Stimulated activated CD8-positive, alpha-beta memory T cell treated with anti-CD3 and anti-CD28 coated beads, Interleukin-4, amount 100 ng/mL, for 24 hours (primary cell): ENCODE measurements around the gene FAM107A.
"Not testable (repeated sequence)": the region's sequence is repeated elsewhere in the genome, so short reads cannot be mapped to it uniquely, and the experiment has no call there.

ENCODE experiments used
- DNase-seq: peaks from one replicate; pipeline ENCODE4 v3.0.0-alpha.2; 2020; ENCODE audit warnings: low read depth

FAM107A gene

DNA sequence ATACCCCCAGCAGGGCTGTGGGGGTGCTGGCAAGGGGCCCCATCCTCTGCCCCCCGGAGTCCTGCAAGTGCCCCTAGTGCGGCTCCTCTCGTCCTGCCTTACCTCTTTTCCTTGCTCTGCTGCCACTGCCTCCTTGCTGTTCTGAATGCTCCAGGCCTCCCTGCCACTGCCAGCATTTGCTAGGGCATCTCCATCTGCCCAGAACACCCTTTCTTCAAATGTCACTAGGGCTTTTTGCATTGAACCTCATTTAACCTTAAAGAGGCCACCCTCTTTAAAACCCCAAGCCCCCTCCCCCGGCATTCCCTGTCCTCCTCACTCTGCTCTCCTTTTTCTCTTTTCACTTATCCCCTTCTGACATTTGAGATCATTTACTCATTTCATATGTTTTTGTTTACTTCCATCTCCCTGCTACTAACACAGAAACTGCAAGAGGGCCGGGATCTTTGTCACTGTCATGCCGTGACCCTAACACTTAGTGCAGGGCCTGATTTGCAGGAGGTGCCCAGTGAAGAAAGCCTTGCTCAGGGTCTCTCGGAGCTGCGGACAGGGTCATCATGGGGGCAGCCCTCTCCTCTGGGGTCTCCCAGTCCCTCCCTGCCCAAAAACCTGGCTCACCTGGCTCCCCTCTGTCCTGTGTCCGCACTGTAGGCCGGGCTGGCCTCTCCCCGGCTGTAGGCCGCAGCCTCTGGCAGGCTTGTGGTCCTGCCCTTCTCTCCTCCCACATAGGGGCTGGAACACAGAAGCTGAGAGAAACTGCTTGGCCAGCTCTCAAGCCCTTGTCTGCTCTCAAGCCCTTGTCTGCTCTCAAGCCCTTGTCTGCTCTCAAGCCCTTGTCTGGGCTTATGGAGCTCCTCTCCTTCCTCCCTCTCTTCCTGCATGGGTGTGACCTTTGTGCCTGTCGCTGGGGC lies 40.4 kb downstream of the FAM107A start, which contains the start of gene ACOX2:
ACOX2 (minus strand) TSS at position 690 of the 911 bp plus-strand sequence. CDS start 2,084 bp downstream, outside the sequence.
- no peak for DNase-seq

DNA sequence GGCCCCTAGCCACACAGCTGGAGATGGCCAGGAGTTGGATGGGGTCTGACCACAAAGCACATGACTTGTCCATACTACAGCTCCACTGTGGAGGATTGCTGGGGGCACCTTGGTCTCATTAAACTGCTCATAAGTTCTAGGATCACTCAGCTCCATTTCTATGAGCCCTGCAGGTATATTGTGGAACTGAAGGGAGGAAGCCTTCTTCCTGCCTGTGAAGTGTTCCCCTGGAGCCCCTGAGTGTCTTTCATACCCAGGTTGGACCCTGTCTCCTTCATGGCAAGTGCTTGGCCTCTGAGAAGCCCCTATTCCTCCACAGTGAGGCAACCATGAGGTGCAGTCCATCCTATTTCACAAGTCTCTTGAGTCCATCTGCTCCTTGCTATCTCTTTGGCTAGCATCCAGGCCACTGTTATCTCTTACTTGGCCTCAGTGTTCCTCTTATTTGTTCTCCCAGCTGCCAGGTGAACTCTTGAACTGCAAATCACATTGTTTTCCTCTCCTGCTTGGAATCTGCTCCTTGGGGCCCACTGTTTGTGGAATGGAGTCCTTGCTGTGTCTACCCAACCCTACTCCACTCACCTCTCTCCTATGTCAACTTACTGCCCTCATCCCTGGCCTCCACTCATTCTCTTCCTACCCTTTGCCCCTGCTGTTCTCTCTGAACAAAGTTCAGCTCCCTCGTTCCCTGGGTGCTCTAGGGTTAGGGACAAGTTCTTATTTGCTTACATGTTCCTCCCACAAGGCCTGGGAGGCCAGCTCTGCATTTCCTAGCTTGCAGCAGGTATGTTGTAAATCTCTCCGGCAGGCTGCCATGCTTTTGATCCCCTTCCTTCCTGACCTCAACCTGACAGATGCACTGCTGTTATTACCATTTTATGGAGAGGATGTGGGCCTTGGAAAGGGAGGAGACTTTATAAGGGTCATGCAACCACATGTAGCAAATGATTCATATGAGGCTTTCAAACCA lies 41.4 kb downstream of the FAM107A start:
- DNase-seq, result no peak

DNA sequence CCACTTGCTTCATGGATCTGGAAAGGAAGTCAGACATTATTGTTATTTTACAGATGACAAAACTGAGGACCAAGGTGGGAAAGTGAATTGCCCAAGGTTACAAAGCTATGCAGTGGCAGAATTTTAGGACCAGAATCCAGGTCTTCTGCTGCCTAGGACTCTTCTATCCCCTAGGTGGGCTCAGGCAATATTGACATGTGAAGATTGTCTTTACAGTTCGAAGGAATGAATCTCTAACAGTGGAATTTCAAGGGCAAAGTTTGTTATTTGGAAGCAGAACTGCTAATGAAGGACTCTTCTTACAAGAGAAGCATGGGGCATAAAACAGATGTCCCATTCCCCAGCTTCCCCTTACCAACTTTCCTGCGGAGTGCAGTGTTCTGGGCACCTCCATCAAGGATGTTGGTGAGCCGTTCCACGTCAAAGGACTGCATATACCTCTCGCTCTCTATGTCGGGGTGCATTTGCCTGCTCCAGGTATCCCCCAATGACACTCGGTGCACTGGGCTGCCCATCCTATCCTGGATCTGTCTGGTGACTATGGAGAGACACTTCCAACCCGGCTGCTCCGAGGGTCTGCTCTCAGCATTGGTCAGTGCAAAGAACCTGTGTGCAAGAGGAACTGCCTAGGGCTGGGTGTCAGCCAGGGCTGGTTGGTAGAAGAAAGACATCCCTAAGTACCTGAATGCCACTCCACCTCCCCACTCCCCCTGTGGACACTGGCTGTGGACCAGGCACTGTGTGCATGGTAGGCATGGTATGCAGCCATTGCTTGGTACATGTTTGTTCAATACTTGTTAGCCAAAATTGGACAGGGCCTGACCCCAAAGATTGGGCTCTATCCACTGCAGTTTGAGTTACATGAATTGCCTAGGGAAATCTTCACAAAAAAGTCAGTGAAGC lies 42.3 kb downstream of the FAM107A start:
- DNase-seq, result no peak

DNA sequence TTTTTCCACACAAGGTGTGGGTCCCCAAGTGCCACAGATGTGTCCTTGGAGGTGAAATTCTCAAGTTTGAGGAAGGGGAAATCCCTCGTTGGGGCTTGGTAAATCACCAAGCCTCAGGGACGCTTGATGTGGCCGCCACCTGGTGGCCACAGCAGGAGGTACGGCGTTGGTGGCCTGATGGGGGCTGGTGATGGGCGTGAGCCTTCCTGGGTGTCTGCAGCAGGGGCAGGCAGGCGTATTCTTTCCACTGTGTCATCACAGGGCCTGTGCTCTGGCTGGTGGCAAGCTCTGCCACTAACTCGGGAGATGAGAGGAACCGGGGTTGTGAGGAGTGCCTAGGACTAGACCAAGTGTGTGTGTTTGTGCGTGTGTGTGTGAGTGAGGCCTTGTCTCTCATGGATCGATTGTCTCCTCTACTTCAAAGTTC lies 44.4 kb downstream of the FAM107A start:
- peak; percentile 71 for DNase-seq

DNA sequence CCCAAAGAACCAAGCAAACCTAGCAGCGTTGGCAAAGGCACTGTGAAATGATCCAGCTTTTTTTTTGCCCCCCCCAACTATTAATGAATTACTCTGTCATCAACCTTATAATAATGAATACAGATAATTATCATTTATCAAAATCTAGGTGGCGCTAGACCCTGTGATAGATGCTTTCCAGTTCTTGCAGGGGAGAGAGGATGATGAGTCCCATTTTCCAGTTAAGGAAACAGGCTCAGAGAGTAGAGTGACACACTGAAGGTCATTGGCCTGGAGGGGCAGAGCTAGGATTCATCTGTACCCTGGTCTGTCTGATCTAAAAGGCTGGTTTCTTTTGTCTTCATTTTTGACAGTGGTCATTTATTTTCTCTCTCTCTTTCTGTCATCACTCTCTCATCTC lies 45.2 kb downstream of the FAM107A start:
- no peak for DNase-seq

DNA sequence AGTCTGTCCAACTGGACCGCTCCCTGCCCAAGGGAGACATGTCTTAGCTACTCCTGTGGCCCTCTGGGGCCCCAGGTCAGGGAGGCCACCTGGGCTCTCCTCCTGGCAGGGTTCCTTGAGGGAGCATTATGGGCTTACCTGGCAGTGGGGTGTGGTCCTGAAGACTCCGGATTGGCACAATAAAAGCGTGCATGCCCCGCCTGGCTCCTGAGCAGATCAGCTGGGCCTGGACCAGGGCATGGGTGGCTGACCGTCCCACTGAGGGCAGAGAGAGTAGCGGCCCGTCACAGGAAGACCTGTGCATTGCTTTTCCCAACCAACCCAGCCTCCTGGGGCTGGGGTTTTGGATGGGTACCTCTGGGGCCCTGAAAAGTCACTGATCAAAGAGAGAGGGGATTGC lies 45.6 kb downstream of the FAM107A start:
- no peak for DNase-seq

DNA sequence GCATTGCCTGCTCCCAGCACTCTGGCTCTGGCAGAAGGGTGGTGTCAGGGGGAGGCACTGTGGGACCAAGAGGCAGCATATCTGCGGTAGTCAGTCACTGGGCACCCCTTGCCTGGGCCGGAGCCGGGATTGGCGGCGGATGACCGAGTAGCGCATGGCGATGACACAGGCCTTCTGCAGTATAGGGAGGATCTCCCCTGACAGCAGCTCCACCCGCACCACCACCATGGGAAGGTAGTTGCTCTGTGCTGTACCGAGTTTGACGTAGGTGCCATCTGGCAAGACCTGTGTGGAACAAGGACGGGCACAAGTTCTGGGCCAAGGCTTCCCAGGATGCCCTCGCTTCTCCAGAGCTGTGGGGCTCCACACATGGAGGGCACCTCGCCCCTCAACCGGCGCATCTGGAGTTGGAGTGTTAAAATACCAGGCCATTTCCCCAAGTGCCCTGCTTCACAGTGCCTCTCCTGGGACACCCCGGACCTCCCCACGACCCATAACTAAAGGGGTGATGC lies 46.8 kb downstream of the FAM107A start:
- no peak for DNase-seq

DNA sequence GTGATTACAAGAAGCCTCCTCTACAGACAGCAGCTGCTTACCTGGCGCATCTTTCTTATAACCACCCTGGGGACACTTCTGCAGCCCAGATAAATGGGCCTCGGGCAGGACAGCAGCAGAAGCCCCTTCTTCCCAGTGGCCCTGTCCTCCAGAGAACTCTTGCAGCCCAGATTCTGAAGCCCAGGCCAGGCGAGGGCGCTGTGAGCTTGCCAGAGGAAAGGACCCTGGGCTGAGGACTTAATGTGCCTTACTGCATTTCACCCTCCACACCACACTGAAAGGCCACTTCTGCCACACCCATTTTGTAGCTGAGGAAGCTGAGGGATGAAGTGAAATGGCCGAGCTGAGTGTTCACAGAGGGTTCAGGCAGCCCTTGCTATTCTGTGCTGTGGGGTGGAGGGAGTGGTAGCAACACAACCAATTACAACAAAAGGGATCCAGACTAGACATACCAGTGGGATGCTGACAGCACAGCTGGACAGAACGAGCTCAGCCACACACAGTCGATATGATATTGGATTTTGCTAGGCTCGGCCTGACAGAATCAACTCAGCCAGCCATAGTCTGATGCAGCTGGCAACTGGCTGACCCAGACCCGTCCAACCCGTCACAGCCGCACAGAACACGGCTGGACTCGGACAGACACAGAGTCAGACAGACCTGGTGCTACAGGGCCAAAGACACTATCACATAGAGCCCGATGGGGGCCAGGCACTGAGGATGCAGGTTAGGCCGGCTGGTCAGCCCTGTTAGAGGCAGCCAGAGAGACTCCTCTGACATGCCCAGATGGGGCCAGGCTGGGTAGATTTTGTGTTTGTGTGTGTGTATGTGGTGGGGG lies 47.5 kb downstream of the FAM107A start:
- no peak for DNase-seq

DNA sequence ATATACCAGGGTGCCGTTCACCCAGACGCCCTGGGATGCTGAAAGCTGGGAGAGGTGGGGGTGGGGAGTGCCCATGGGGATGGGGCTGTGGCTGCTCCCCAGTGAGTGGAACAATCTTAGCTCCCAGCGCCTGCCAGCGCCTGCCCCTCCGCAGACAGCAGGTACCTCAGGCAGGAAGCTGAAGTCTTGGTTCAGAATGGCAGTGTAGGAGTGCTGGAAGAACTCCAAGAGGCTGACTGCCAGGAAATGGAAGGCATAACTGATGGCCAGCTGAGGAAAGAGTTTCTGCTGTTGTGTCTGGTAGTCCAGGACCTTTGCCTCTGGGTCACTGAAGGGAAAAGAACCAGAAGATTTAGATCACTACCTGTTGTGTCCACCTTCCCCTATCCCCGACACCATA lies 48.6 kb downstream of the FAM107A start:
- DNase-seq, result no peak

DNA sequence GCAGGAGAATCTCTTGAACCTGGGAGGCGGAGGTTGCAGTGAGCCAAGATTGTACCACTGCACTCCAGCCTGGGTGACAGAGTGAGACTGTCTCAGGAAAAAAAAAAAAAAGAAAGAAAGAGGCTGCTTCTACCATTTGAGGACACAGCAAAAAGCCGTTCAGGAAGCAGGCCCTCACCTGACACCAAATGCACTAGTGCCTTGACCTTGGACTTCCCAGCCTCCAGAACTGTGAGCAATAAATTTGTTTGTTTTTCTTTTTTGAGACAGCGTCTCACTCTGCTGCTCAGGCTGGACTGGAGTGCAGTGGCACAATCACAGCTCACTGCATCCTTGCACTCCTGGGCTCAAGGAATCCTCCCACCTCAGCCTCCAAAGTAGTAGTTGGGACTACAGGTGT lies 49.8 kb downstream of the FAM107A start:
- DNase-seq, result not testable (repeated sequence)

DNA sequence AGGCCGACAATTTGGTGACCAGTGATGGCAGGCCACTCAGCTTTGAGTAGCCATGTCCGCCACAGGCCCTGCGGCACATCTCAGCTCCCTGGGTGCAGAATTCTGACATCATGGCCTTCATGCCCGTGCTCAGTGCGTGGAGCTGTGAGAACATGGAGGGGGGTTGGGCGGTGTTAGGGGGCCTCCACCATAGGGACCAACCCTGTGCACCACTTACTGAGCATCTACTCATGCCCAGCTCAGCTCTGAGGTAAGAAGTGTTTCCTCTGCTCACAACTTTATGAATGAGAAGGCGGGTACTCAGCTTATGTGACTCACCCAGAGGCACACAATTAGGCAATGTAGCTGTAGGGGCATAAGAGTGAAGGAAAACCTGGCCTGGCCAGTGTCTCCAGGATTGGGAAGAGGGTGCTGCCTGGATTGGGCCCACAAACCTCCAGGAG lies 50.7 kb downstream of the FAM107A start:
- DNase-seq, result no peak

DNA sequence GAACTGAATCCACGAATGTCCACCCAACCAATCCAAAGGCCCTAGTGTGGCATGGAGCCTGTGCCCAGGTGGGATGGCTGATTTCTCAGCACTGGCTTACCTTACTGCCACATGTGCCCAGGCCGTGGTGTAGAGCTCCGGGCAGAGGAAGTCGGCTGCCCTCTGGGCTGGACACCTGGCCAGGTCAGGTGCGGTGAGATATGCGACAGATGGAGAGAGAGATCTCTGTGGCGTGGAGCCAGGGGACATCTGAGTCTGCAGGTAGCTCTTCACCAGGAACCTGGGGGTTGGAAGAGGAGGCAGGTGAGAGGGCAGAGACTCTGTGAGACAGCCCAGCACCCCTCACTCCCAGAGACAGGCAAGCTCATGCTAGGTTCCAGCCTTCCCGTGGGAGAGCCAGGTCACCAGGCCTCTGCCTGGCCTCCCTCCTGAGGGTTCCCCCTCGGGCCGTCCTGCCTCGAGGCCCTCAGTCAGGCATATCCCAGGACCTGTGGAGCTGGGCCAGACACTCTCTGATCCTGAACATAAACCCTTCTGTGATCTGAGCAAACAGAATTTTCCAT lies 52.8 kb downstream of the FAM107A start:
- DNase-seq, result no peak

DNA sequence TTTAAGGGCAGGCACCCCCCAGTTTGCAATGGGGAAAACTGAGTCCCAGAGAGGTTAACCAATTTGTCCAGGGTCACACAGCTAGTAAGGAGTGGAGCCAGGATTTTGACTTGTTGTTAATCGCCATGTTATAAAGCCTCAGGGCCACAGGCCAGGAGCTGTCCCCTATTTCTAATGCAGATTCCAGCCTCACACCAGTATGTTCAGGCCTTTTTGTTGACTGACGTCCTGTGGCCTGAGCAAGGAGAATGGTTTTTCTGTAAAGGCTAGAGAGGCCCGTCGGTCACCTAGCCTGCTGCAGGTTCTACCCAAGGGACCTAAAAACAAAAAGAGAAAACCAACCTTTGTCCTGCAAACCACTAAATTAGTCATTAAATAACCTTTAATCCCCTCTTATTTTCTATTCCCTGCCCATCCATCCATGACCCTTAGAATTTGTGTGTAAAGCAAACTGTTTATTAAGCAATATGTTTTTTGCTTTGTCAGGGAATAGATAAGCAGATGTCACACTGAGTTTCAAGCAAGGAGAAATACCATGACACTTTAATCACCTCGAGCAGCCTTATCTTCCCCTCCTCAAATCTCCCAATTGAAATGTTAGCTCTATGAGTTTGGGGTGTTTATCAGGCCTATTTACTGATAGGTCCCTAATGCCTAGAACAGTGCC lies 54.3 kb downstream of the FAM107A start:
- no peak for DNase-seq

DNA sequence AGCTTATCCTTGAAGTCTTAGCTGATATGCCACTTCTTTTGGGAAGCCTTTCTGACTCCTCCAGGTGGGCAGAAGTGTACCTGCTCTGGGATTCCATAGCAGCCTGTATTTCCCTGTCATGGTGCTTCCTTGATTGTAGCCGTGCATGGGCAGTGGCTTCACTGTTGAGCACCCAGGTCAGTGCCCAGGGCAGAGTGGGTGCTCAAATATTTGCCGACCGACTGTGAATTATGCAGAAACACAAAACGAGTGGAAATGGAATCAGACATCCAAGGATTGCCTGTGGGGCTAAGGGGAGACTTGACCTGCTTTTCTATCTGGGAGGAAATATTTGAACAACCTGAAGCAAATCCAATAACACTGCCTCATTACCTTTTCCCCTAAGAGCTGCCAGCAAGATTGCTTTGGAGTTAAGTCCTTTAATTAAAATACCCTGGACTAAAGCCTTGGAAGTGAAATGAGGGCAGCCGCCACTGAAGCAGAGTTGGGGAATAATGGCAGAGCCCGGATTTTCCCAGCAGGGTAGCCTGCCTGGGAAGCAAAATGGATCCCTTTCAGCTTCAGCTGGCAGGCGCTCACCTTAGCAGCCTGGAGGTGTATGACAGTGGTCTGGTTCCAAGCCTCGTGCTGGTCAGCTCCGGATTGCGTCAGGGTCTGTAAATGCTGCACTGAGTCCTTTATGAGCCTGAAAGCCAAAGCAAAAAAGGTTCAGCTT lies 55.1 kb downstream of the FAM107A start:
- DNase-seq, result no peak

DNA sequence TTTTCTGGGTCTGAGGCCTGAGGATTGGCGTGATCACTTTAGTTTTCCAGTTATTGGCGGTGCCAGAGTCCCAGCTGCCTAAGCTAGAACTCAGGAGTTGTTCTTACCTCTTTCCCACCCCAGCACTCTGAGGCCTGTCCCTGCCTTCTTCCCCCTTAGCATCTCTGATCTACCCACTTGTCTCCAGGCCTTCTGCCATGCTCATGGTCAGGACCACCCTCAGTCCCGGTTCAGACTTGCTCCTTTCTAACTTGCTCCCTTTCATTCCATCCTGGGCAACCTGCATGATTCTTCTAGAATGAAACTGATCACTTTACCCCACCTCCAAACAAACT lies 55.9 kb downstream of the FAM107A start:
- DNase-seq, result no peak

DNA sequence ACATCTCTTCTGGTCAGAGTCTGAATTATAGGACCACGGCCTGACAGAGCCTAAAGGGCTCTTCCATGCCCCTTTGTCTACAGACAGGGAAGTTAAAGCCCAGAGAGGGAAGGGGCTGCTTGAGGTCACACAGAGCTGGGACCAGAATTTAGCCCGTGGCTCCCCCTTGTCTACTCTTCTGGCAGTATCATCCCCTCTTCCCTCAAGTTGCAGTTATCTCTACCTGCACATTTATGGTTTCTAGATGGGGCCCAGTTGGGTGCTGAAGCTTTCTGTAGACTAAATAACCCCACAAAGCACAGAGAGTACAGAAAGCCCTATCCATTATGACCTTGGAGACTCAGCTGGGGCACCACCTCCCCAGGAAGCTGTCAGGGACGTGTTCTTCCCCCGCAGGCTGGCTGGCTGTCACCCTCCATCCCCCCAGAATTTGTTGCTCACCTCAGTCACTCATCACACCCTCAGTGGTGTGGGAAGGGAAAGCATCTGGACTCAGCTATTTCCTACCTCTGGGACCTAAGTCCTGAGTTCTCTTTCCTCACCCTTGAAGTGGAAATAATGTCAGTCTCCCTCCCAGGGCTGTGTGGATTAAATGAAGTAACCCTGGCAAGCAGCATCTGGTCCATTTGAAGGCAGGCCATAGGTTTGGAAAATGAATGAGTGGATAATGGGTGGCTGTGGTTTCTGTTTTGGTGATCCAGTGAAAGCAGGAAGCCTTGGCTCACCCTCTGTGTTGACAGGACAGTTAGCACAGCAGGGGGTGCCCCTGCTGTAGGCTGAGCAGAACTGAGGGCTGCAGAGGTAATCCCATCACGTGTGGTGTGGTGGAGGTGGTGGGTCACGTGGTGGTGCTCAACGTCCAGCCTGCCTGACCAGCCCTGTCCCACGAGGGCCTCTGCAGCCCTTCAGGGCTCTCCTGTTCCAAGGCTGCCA lies 56.5 kb downstream of the FAM107A start:
- no peak for DNase-seq

DNA sequence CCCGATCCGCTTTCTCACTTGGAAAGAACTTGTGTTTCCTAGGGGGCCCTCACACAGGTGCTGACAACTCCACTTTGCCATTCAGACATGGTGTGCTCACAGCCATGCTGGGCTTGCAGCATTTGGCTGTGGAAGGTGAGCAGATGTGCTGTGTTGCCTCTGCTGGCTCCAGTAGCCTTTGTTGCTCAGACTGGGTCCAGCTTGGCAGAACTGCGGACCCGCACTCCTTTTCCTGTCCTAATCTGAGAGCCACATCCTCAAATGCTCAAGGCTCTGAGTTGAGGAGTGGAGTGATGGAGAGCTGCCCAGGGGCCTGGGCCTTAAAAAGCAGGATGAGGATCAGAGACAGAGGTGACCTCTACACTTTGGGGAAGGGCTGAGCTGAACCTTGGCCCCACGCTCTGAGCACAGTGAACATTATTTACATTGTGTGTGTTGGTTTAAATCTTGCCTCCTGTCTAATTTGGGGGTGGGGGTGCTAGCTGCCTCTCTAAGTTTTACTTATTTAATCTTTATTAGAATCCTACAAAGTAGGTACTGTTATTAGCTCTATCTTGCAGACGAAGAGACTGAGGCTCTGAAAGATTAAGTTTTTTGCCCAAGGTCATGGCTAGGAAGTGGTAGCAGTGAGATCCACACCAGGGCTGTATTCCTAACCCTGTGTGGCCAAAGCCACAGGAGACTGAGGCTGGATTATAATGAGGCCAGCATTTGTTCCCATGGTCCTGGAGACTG lies 57.4 kb downstream of the FAM107A start:
- DNase-seq, result no peak
